Measurements from ENCODE around the gene F10. TPM values are rescaled to one million over a fixed set of nuclear protein-coding genes. Genes with fewer than 3 reads are reported as not detected.
"Not testable (repeated sequence)": the region's sequence is repeated elsewhere in the genome, so short reads cannot be mapped to it uniquely, and the experiment has no call there.

F10 gene
- total RNA-seq, 1 experiment from 2014 or later = not detected

DNA sequence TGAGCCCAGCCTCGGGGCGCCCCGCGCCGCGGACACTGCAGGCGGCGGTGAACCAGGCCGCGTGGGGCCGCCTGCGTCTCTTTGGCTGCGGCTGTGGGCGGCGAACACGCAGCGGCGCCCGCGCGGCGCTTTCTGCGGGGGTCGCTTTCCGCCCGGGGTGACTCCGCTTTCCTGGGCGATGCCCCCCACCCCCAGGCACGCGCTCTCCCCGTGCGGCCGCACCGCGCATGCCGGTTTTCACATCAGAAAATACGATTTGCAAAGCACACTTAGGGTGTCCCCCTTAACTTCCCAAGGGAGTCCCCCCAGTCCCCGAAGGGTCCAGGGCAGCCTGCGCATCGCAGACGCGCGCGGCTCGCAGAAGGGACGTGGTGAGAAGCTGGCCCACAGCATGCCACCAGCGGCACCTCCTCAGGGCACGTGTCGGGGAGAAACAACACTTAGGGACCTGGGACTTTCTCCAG, 11.7 kb upstream of the F10 start:
- H3K4me3 ChIP-seq (ENCODE audit: low read length) = no peak overlapping the region
- H3K27me3 ChIP-seq (ENCODE audit: low read length) = no peaks in the 10 kb centered on the region
- H3K4me1 ChIP-seq (ENCODE audit: low read length) = no peaks in the 10 kb centered on the region
- H3K27ac ChIP-seq (ENCODE audit: low read length) = no peak overlapping the region
- no peaks in the 10 kb centered on the region for H3K79me2 ChIP-seq (ENCODE audit: low read length)
- H3K9me3 ChIP-seq (ENCODE audit: low read length) = no peaks in the 10 kb centered on the region; the same call in 1 of the 2 replicates
- H3K36me3 ChIP-seq (ENCODE audit: insufficient read depth, low read length) = no peaks in the 10 kb centered on the region
- no peak for DNase-seq
- H4K20me1 ChIP-seq (ENCODE audit: insufficient read depth, low read depth, low read length) = no peaks in the 10 kb centered on the region
- H3K9ac ChIP-seq (ENCODE audit: low read length) = no peak overlapping the region
- H3K9me2 ChIP-seq (replicated peaks; ENCODE audit: insufficient read depth, low read length) = no peaks in the 10 kb centered on the region
- no peak overlapping the region for H3K4me2 ChIP-seq (ENCODE audit: low read depth, low read length, poor library complexity, severe bottlenecking)
- no peak overlapping the region for H2AFZ ChIP-seq (ENCODE audit: low read length)

DNA sequence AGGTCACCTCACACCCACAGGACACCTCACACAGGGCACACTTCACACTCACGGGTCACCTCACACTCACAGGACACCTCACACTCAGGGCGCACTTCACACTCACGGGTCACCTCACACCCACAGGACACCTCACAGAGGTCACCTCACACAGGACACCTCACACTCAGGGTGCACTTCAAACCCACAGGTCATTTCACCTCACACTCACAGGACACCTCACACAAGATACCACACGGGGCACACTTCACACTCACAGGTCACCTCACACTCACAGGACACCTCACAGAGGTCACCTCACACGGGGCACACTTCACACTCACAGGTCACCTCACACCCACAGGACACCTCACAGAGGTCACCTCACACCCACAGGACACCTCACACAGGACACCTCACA, 10.8 kb upstream of the F10 start:
- DNase-seq; H3K9ac ChIP-seq (ENCODE audit: low read length); H3K9me2 ChIP-seq (replicated peaks; ENCODE audit: insufficient read depth, low read length); H3K9me3 ChIP-seq (ENCODE audit: low read length); H2AFZ ChIP-seq (ENCODE audit: low read length); H3K4me2 ChIP-seq (ENCODE audit: low read depth, low read length, poor library complexity, severe bottlenecking); H3K36me3 ChIP-seq (ENCODE audit: insufficient read depth, low read length); H3K27me3 ChIP-seq (ENCODE audit: low read length); H3K27ac ChIP-seq (ENCODE audit: low read length); H3K4me1 ChIP-seq (ENCODE audit: low read length); H3K4me3 ChIP-seq (ENCODE audit: low read length); H3K79me2 ChIP-seq (ENCODE audit: low read length); H4K20me1 ChIP-seq (ENCODE audit: insufficient read depth, low read depth, low read length): not testable (repeated sequence)

DNA sequence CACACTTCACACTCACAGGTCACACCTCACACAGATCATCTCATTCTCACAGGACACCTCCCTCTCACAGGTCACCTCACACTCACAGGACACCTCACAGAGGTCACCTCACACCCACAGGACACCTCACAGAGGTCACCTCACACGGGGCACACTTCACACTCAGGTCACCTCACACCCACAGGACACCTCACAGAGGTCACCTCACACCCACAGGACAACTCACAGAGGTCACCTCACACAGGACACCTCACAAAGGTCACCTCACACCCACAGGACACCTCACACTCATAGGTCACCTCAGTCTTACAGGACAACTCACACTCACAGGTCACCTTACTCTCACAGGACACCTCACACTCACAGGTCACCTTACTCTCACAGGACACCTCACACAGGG, 10.1 kb upstream of the F10 start:
- not testable (repeated sequence) for H3K4me1 ChIP-seq (ENCODE audit: low read length); H3K9me3 ChIP-seq (ENCODE audit: low read length); H2AFZ ChIP-seq (ENCODE audit: low read length); DNase-seq; H3K36me3 ChIP-seq (ENCODE audit: insufficient read depth, low read length); H3K9ac ChIP-seq (ENCODE audit: low read length); H3K27ac ChIP-seq (ENCODE audit: low read length); H3K4me3 ChIP-seq (ENCODE audit: low read length); H3K9me2 ChIP-seq (replicated peaks; ENCODE audit: insufficient read depth, low read length); H4K20me1 ChIP-seq (ENCODE audit: insufficient read depth, low read depth, low read length); H3K27me3 ChIP-seq (ENCODE audit: low read length); H3K4me2 ChIP-seq (ENCODE audit: low read depth, low read length, poor library complexity, severe bottlenecking); H3K79me2 ChIP-seq (ENCODE audit: low read length)

DNA sequence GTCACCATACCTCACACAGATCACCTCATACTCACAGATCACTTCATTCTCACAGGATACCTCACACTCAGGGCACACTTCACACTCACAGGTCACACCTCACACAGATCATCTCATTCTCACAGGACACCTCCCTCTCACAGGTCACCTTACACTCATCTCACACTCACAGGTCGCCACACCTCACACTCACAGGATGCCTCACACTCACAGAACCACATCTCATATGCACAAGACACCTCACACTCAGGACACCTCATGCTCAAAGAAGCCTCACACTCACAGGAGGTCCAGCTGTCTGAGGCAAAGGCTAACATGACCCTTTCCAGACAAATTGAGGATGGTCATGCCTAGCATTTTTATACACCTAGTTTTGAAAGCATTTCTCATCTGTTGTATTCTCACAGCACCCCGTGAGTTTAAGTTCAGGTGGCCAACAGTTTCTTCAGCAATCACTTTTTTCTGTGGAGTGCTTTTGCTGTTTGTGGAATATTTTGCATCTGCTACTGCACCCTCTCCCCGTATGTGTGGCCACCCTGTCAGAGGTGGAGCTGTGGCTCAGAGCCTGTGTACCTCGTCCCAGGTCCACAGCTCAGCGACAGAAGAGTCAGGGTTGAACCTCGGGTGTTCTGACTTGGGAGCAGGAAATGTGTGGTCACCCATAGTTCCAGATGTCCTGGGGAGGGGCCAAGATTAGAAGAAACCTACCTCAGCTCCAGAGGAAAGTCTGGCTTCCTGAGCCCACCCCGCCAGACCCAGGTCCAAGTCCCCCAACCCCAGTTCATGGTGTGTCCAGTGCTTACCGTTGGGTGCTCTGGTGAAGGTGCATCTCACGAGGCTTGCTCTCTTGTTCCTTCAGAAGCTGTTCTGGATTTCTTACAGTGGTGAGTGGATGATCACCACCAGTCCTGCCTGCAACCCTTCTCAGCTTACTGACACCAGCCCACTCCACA, 9.4 kb upstream of the F10 start:
- Histone ChIP-seq H3K9ac (ENCODE audit: low read length) (no peak overlapping the region), H2AFZ (ENCODE audit: low read length) (no peak overlapping the region), H3K9me3 (ENCODE audit: low read length) (no peaks in the 10 kb centered on the region; the same call in 1 of the 2 replicates), H3K36me3 (ENCODE audit: insufficient read depth, low read length) (no peaks in the 10 kb centered on the region), H3K27me3 (ENCODE audit: low read length) (no peaks in the 10 kb centered on the region), H3K27ac (ENCODE audit: low read length) (no peak overlapping the region), H4K20me1 (ENCODE audit: insufficient read depth, low read depth, low read length) (no peaks in the 10 kb centered on the region), H3K4me1 (ENCODE audit: low read length) (no peaks in the 10 kb centered on the region), H3K4me2 (ENCODE audit: low read depth, low read length, poor library complexity, severe bottlenecking) (no peak overlapping the region), H3K79me2 (ENCODE audit: low read length) (no peaks in the 10 kb centered on the region), H3K4me3 (ENCODE audit: low read length) (no peak overlapping the region), H3K9me2 (replicated peaks; ENCODE audit: insufficient read depth, low read length) (no peaks in the 10 kb centered on the region)
- DNase-seq = no peak

DNA sequence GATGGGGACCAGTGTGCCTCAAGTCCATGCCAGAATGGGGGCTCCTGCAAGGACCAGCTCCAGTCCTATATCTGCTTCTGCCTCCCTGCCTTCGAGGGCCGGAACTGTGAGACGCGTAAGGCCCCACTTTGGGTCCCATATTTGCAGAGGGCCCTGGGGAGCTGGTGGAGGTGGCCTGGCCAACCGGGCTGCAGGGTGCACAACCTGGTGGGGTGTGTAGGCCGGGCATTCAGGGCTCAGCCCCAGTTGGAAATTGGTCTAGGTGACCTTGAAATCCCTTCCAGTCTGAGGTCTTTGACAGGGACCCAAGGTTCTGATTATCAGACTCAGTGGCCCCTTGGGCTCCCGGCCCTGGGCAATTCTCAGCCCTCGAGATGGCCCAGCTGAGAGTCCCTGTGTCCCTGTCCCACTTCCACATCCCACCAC, 8.7 kb upstream of the F10 start:
- Histone ChIP-seq H3K4me1 (ENCODE audit: low read length) (no peaks in the 10 kb centered on the region), H3K79me2 (ENCODE audit: low read length) (no peaks in the 10 kb centered on the region)

DNA sequence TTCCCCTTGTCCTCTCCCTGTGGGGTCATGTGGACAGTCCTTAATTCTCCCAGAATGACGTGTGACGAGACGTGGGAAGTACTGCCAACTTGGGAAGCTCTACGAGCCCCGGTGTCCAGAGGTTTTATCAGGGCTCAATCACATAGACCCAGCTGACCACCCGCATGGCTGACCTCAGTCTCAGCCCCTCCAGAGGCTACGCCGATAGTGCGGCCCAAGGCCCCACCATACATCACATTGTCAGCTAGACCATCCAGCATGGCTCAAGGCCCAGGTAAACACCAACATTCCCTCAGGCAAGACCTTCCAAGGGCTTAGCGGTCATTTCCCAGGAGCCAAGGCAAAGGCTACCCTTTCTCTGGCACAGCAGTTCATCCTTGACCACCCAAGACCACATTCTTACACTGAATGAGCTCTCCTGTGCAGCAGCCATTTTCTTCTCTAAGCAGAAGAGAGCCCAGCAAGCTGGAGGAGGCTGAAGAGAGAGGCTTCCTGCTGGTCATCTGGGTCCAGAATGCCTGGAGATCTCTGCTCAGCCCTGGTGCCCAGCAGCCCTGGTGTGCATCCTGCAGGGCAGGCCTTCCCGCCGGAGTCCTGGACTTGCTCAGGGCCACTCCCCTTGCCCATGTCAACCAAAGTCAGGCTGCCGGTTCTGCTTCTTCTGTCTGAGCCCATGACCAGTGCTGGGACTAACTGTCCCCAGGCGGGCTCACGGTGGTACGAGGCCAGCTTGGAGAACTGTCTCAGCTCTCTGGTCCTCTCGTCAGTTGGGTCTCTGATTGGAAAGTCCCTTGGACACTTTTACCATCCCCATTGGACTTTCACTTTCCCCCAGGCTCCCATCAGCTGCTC, 7.9 kb upstream of the F10 start:
- H3K4me2 ChIP-seq (ENCODE audit: low read depth, low read length, poor library complexity, severe bottlenecking) = no peak overlapping the region
- no peaks in the 10 kb centered on the region for H3K27me3 ChIP-seq (ENCODE audit: low read length)
- no peaks in the 10 kb centered on the region for H3K79me2 ChIP-seq (ENCODE audit: low read length)
- H3K36me3 ChIP-seq (ENCODE audit: insufficient read depth, low read length) = no peaks in the 10 kb centered on the region
- no peak for DNase-seq
- no peak overlapping the region for H2AFZ ChIP-seq (ENCODE audit: low read length)
- H3K9me2 ChIP-seq (replicated peaks; ENCODE audit: insufficient read depth, low read length) = no peaks in the 10 kb centered on the region
- H3K9ac ChIP-seq (ENCODE audit: low read length) = no peak overlapping the region
- H3K4me1 ChIP-seq (ENCODE audit: low read length) = no peaks in the 10 kb centered on the region
- H3K4me3 ChIP-seq (ENCODE audit: low read length) = no peak overlapping the region
- no peak overlapping the region for H3K27ac ChIP-seq (ENCODE audit: low read length)
- H4K20me1 ChIP-seq (ENCODE audit: insufficient read depth, low read depth, low read length) = no peaks in the 10 kb centered on the region; the same call in 1 of the 2 replicates
- no peaks in the 10 kb centered on the region; the same call in 1 of the 2 replicates for H3K9me3 ChIP-seq (ENCODE audit: low read length)

More for the DNA sequence above, 8.7 kb upstream of the F10 start:
- no peaks in the 10 kb centered on the region for H3K36me3 ChIP-seq (ENCODE audit: insufficient read depth, low read length)
- H3K9ac ChIP-seq (ENCODE audit: low read length) = no peak overlapping the region
- no peaks in the 10 kb centered on the region for H3K27me3 ChIP-seq (ENCODE audit: low read length)
- no peak overlapping the region for H3K27ac ChIP-seq (ENCODE audit: low read length)
- DNase-seq = no peak
- no peaks in the 10 kb centered on the region for H4K20me1 ChIP-seq (ENCODE audit: insufficient read depth, low read depth, low read length)
- H3K9me3 ChIP-seq (ENCODE audit: low read length) = no peaks in the 10 kb centered on the region; the same call in 1 of the 2 replicates
- no peak overlapping the region for H3K4me2 ChIP-seq (ENCODE audit: low read depth, low read length, poor library complexity, severe bottlenecking)
- H3K4me3 ChIP-seq (ENCODE audit: low read length) = no peak overlapping the region
- no peak overlapping the region for H2AFZ ChIP-seq (ENCODE audit: low read length)
- H3K9me2 ChIP-seq (replicated peaks; ENCODE audit: insufficient read depth, low read length) = no peaks in the 10 kb centered on the region

DNA sequence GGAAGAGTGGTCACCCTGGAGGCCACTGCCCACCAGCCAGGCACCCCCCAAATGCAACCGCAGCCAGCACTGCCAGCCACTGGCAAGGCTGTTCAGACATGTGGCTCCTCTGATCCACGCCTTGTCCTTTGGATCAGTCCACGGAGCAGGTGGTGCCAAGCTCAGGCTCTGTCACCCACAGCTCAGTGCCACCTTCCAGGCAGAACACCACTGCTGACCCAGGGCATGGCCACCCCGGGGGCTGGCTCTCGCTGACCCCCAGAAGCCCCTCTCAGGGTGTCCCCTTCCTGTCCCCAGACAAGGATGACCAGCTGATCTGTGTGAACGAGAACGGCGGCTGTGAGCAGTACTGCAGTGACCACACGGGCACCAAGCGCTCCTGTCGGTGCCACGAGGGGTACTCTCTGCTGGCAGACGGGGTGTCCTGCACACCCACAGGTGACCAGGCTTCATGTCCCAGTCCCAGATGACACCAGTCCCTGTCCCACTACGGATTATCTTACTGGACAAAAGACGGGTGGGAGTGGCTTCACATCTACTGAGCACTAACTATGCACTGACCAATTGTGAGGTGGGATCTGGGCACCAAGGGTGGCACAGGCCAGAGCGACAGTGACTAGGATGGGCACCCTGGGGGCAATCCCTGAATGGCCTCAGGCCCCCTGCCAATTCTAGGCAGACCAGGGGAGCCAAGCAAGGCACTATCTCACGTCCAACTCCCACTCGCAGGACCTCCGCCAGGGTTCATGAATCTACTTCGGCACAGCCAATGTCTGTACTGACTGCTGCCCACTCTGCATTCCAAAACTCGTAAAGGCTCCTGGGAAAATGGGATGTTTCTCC, 7.0 kb upstream of the F10 start:
- Histone ChIP-seq H3K27me3 (ENCODE audit: low read length) (no peaks in the 10 kb centered on the region), H3K79me2 (ENCODE audit: low read length) (no peaks in the 10 kb centered on the region), H4K20me1 (ENCODE audit: insufficient read depth, low read depth, low read length) (no peaks in the 10 kb centered on the region; the same call in 1 of the 2 replicates), H3K9me3 (ENCODE audit: low read length) (no peaks in the 10 kb centered on the region), H3K4me1 (ENCODE audit: low read length) (no peaks in the 10 kb centered on the region), H2AFZ (ENCODE audit: low read length) (no peak overlapping the region), H3K9ac (ENCODE audit: low read length) (no peak overlapping the region), H3K27ac (ENCODE audit: low read length) (no peak overlapping the region), H3K4me2 (ENCODE audit: low read depth, low read length, poor library complexity, severe bottlenecking) (no peak overlapping the region), H3K9me2 (replicated peaks; ENCODE audit: insufficient read depth, low read length) (no peaks in the 10 kb centered on the region), H3K36me3 (ENCODE audit: insufficient read depth, low read length) (no peaks in the 10 kb centered on the region), H3K4me3 (ENCODE audit: low read length) (no peak overlapping the region)
- no peak for DNase-seq
